GM19238 (cell line): Measurements from ENCODE around the gene CNIH1.
"Not testable (repeated sequence)": the region's sequence is repeated elsewhere in the genome, so short reads cannot be mapped to it uniquely, and the experiment has no call there.

Source experiments
- DNase-seq: peaks from one replicate; pipeline ENCODE4 v3.0.0; 2011; ENCODE audit warnings: low spot score; ENCODE audit not compliant: insufficient read length

The CNIH1 gene

DNA sequence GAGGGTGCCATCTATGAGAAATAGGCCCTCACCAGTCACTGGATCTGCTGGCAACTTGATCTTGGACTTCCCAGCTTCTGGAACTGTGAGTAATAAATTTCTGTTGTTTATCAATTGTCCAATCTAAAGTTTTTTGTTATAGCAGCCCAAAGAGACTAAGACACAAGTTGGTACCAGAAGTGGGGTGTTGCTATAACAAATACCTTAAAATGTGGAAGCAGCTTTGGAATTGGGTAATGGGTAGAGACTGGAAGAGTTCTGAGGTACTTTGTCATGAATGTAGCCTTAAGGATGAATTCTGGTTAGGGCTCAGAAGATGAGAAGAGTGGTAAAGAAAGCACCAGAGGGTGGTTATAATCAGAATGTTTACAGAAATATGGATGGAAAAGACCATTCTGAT is 26.1 kb upstream of the CNIH1 start:
- no peak for DNase-seq

DNA sequence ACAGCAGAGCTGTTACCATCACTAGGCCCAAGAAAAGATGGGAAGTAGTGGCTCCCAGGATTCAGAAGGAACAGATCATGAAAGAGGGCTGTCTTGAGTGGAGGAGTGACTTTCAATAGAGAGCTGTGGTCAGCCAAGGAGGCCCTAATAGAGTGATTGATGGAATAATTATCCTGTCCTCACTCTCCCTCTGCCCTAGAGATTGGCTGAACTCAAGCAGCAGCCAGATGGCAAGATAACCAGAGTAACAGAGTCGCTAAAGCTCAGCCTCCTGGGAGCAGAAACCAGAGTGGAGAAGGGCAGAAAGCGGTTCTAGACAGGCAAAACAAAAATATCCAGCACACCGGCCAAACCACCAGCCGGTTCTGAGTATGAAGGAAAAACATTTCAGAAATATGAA is 24.5 kb upstream of the CNIH1 start:
- no peak for DNase-seq

DNA sequence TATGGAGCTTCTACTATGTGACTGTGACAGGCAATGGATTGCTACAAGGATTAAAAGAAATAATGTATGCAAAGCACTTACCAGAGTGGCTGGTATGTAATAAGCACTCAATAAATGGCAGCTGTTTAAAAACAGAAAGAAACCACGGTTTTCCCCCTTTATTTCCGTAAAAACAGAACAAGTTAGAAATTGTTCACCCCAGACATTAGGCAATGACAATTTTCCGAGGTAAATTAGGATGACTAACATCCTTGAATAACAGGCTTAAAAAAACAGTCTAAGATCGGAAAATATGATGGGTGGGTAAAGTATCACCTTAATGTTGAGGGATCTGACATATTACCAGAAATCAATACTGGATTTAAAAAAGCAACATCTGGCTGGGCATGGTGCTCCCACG is 20.9 kb upstream of the CNIH1 start:
- no peak for DNase-seq

DNA sequence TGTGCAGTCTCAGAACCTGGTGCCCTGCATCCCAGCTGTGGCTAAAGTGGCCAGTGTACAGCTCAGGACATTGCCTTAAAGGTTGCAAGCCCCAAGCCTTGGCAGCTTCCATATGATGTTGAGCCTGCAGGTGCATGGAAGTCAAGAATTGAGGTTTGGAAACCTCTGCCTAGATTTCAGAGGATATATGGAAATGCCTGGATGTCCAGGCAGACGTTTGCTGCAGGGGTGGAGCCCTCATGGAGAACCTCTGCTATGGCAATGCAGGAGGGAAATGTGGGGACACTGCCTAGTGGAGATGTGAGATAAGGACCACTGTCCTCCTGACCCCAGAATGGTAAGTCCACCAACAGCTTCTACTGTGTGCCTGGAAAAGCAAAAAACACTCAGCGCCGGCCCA is 17.9 kb upstream of the CNIH1 start:
- no peak for DNase-seq

DNA sequence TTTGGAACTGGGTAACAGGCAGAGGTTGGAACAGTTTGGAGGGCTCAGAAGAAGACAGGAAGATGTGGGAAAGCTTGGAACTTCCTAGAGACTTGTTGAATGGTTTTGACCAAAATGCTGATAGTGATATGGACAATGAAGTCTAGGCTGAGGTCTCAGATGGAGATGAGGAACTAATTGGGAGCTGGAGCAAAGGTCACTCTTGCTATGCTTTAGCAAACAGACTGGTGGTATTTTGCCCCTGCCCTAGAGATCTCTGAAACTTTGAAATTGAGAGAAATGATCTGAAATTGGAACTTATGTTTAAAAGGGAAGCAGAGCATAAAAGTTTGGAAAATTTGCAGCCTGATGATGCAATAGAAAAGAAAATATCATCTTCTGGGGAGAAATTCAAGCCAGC is 17.4 kb upstream of the CNIH1 start:
- DNase-seq, result not testable (repeated sequence)

DNA sequence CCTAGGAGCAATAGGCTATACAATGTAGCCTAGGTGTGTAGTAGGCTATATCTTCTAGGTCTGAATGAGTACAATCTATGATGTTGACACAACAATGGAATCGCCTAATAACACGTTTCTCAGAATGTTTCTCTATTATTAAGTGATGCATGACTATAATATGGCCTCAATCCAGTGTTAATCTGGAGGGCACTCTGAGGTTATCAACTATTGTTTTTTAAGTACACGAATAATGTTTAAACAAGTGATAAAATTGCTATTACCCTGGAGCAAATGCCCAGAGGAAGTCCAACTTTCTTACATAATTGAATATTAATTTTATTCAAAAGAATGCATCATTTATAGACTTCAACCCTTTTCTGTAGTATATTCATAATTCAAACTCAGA is 16.4 kb upstream of the CNIH1 start:
- no peak for DNase-seq

DNA sequence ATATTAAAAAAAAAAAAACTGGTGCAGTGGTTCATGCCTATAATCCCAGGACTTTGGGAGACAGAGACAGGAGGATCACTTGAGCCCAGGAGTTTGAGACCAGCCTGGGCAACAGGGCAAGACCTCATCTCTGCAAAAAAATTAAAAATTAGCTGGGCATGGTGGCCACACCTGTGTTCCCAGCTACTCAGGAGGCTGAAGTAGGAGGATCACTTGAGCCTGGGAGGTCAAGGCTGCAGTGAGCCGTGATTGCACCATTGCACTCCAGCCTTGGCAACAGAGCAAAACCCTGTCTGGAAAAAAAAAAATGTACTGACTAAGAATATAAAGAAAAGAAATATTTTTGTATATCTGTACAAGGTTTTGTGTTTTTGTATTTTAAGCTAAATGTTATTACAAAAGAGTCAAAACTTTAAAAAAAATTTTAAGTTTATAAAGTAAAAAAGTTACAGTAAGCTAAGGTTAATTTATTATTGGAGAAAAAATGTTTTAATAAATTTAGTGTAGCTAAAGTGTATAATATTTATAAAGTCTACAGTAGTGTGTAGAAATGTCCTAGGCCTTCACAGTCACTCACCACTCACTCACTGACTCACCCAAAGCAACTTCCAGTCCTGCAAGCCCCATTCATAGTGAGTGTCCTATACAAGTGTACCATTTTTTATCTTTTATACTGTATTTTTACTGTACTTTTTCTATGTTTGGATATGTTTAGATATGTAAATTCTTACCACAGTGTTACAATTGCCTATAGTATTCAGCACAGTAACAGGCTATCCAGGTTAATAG is 15.8 kb upstream of the CNIH1 start:
- DNase-seq, result not testable (repeated sequence)

DNA sequence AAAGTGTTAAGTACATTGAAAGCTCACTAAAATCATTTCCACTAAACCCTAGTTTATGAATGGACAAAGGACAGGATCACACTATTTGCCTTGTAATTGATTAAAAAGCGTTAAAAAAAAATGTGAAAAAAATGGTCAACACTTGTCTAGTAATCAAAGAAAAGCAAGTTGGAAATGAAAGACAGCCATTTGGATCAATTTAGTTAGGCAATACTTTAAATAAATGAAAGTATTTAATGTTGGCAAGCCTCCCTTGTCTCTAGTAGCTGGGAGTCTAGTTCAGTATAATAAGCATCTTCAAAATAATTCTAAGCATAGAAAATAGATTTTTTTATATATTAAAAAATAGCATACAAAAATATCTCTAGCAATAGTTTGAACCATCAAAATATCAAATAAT is 14.2 kb upstream of the CNIH1 start:
- no peak for DNase-seq

DNA sequence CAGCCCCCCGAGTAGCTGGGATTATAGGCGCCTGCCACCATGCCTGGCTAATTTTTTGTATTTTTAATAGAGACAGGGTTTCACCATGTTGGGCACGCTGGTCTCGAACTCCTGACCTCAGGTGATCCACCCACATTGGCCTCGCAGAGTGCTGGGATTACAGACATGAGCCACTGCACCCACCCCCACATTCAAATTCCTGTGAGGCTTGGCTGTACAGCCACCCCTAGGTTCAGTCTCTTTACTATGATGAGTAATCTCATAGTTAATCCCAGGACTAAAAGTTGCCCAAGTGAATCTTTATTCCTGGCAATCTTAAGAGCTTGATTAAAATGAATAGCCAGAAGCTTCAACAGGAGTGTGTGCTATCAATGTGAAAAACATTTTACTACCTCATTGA is 12.8 kb upstream of the CNIH1 start:
- DNase-seq, result not testable (repeated sequence)

DNA sequence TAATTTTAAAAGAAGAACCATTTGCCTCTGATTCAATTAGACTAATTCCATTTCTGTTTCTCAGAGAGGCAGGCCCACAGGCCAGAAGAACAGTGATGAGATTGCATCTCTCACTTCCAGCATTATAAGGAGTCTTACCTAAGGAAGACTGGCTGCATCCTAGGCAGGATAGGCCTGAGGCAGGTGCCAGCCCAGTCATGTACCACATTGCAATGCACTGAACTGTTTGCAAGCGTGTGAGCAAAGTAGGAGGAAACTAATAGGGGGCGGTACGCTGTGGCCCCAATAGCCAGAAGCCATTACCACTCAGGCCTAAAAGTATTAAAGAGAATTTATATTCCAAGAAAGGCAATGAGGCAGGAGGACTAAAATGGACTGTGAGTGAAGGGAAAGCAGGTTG is 12.1 kb upstream of the CNIH1 start:
- no peak for DNase-seq

DNA sequence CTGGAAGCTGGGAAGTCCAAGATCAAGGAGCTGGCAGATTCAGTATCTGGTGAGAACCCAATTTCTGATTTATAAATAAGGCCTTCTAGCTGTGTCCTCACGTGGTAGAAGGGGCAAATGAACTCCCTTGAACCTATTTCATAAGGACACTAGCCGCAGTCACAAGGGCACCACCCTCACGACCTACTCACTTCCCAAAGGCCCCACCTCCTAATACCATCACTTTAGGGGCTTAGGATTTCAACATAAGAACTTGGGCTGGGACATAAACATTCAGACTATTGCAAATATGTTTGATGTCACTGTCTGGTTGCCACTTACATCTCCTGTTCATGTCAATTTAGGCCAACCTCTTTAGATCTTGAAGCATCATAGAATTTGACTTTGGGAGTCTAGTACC is 10.8 kb upstream of the CNIH1 start:
- no peak for DNase-seq

DNA sequence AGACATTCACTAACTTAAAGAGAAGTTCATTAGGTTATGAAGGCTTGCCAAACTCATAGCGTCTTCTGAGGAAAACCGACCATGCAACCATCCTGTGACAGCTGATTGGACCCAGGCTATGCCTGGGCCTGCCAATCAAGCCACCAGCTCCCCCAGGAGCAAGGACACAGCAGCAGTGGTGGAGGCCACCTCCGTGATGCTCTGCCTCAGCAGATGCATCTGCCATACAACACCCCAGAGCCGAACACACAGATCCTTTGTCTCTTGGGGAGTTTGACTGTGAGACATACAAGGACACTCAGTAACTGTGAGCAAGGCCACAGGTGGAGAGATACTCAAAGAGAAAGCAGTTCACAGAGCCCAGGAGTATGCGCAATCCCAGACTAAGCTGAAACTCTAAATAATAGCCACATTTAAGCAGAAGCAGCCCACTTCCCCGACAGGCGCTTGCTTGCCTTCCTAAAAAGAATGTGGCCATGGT is 10.0 kb upstream of the CNIH1 start:
- no peak for DNase-seq

DNA sequence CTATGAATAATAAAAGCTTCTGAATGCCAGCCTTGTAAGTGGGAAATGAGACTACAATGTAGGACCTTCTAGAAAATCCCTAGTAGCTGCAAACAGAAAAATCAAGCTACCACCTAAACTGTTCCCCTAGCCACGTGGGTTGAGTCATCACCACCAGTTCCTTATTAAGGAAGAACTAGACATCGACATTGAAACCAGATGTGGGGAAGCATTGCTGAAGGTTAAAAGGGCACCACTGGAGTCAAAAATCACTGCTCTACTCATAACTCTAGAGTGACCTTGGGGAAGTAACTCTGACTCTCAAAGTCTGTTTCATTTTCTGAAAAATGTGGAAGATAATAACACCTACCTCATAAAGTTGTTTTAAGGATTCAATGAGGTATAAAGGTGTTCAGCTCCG is 9.4 kb upstream of the CNIH1 start:
- DNase-seq, result peak; percentile 14

DNA sequence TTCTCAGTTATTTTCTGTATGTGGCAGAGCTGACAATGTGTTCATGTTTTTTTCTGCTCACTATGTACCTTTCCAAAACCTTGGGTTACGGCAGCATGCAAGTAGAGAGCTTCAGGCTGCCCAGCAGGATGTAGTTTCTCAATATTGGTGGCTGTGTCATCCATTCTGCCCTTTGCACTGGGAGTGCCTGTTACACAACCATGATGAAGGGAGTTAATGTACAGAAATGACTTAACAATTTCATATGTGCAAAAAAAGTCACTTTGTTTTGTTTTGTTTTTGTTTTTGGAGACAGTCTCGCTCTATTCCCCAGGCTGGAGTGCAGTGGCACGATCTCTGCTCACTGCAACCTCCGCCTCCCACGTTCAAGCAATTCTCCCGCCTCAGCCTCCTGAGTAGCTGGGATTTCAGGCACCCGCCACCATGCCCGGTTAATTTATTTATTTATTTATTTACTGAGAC is 6.1 kb upstream of the CNIH1 start:
- DNase-seq, result no peak

DNA sequence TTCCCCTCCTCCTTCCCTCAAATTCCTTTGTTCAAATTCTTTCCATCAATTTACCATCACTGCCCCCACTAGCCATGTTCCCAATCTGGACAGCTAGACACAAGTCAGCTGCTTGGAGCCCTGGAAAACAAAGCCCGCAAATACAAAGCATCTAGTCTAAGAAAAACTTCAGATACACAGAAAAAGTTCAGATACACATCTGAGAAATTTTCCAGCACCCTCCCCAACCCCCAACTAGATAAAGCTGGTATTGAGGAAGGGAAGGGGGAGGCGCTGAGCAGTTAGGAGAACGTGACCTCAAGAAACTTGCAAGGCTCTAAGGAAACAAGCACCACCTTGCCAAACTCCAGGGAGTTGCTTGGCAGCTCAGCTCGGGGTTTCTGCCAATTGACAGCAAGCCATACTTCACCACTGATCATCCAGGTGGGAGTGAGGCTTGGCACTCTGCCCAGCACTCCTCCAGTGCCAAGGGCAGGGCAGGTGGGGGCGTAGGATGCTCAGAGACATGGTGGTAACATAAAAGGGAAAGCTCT is 5.1 kb upstream of the CNIH1 start:
- no peak for DNase-seq

DNA sequence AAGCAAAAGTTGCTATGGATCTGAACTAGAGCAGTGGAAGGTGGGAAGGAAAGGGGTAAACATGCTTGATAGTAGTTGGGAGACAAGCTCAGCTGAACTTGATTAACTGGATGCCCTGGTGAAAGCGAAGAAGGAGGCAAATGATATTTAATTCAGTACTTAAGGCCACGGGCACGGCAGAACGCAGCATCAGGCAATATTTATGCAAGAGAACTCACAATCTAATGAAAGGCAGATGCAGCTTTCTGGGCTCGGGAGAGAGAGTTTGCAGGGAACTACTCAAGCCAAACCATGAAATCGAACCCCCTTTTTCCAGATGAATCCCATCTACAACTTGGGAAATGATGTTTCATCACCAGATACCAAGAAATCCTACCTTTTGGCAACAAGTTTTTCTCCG is 3.5 kb upstream of the CNIH1 start:
- no peak for DNase-seq

DNA sequence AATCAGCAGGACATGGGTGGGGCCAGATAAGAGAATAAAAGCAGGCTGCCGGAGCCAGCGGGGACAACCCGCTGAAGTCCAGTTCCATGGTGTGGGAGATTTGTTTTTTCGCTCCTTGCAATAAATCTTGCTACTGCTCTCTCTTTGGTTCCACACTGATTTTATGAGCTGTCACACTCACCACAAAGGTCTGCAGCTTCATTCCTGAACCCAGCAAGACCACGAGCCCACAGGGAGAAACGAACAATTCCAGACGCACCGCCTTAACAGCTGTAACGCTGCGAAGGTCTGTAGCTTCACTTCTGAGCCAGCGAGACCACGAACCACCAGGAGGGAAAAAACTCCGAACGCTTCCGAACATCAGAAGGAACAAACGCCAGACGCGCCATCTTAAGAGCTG is 2.8 kb upstream of the CNIH1 start:
- no peak for DNase-seq

DNA sequence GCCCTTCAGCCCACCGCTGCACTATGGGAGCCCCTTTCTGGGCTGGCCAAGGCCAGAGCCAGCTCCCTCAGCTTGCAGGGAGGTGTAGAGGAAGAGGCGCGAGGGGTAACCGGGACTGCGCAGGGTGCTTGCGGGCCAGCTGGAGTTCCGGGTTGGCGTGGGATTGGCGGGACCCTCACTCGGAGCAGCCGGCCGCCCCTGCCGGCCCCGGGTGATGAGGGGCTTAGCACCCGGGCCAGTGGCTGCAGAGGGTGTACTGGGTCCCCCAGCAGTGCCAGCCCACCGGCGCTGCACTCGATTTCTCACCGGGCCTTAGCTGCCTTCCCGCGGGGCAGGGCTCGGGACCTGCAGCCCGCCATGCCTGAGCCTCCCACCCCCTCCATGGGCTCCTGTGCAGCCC is 1.8 kb upstream of the CNIH1 start:
- DNase-seq, result not testable (repeated sequence)

DNA sequence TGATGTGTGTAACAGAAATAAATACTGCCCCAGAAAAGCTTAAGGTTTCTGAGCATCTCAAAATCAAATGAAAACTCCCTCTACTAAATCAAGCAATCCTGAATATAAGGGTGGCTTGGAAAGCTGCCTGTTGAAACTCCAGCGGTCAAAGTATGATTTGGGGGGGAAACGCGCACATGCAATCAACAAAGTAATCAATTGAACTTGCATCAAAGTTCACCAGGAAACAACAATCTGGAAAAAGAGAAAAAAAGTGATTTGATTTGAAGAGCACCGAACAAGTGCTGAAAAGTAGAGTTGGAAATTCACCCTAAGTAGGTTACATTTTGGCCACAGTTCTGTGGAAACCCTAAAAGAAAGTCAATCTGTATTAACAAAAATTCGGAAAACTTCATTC is 700 bp downstream of the CNIH1 start:
- no peak for DNase-seq

DNA sequence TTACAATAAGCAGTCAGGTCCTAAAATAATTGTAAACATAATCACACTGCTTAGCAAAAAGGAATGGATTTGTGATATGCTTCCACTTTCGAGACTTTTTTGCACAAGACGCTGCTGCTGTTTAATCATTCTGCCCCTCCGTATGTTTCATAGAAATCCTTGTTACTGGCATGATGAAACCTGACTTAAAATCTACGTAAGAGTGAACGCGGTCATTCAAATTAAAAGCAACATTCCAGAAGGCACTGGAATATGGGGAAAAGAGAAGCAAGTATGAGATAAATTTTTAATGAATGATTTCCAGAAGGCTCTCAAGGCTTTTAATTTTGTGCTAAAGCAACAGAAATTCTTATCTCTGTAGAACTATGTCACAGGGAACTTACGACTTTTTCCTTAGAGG is 1.1 kb downstream of the CNIH1 start:
- DNase-seq, result no peak

DNA sequence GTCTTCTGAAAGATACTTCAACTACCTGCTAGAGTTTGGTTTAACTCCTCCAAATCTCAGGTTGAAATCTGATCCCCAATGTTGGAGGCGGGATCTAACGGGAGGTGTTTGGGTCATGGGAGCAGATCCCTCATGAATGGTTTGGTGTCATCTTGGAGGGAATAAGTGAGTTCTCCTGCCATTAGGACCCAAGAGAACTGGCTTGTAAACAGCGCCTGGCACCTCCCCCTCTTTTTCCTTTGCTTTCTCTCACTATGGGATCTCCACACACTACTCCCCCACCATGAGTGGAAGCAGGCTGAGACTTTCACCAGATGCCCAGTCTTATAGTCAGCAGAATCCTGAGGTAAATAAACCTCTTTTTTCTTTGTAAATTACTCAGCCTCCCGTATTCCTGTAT is 2.5 kb downstream of the CNIH1 start:
- DNase-seq, result no peak

DNA sequence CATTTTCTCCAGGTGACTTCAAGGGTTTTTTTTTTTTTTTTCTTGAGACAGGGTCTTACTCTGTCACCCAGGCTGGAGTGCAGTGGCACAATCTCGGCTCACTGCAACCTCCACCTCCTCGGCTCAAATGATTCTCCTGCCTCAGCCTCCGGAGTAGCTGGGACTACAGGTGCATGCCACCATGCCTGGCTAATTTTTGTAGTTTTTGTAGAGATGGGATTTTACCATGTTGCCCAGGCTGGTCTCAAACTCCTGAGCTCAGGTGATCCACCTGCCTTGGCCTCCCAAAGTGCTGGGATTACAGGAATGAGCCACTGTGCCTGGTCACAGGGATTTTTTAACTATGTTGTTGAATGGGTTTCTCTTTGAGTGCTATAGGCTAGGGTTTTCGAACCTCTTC is 3.2 kb downstream of the CNIH1 start:
- not testable (repeated sequence) for DNase-seq

DNA sequence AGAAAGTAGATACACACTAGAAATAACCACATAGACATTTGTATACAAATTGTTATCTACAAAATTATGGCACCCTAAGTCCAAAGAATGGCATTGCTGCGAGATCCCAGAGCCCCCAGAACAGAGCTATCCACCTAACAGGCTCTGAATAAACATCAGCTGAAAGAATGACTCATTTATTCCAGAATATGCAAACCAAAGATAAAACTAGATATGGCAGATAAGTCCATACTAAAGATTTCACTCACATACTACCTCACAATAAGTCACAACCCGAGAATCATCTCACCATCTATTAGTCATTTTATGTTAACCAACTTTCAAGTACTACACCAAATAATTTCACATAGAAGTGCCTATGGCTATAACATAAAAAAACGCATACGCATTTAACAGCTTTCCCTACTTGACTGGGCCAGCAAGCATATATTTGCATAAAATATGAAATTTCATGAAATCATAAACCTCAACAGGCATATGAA is 5.6 kb downstream of the CNIH1 start:
- DNase-seq, result no peak
